AG04449 (cell line): ENCODE data around the gene SETD2.
A peak's percentile ranks its signal among the peaks of the same experiment; 100 is the strongest.

Source experiments
- CTCF ChIA-PET: fragments of 350-600 bp; formaldehyde crosslinking; extraction: SDS; loops from one replicate; lab custom pipeline; 2021; ENCODE audit warnings: antibody characterized with exemption; lab: Yijun Ruan, JAX
- POLR2A ChIA-PET: fragments of 400-600, 350-600 bp; formaldehyde crosslinking; extraction: SDS; loops from one replicate; lab custom pipeline; 2020; ENCODE audit warnings: antibody characterized with exemption, inconsistent platforms; lab: Yijun Ruan, JAX
- DNase-seq: peaks from one replicate; pipeline ENCODE4 v3.0.0-alpha.2; 2010; ENCODE audit warnings: low read depth, low spot score
- H3K4me3 ChIP-seq: 2 replicates; pipeline ENCODE4 v1.5.1; 2011; ENCODE audit warnings: low read depth, mild to moderate bottlenecking, control low read depth, low read length
- CTCF ChIP-seq: IDR thresholded peaks from one replicate; pipeline ENCODE4 v1.5.1; 2011; ENCODE audit warnings: mild to moderate bottlenecking, moderate library complexity, low read length, control low read depth, inconsistent platforms; ENCODE audit not compliant: insufficient read depth; ENCODE audit errors: missing control alignments

Gene SETD2

GRCh38 chr3:47092090-47092489 lies 71.8 kb downstream of the SETD2 start:
- ChIA-PET CTCF (no interaction called here), POLR2A (no interaction called here)
- TF ChIP-seq CTCF, result no peak
- H3K4me3 ChIP-seq, result no peak overlapping the region
- no peak for DNase-seq

- ChIA-PET CTCF (no interaction called here), POLR2A (no interaction called here)
- no peak for DNase-seq
- no peak overlapping the region for H3K4me3 ChIP-seq
- TF ChIP-seq CTCF, result no peak
Observed at GRCh38 chr3:47089630-47090029, 74.3 kb downstream of the SETD2 start.

- ChIA-PET CTCF (interaction anchor here (1.5 to 1.9 kb wide), 2 partner anchors 12 to 41 kb away, joined by 3 to 5 read pairs; no protein-coding TSS in a partner anchor), POLR2A (no interaction called here)
- no peak for DNase-seq
- no peak for TF ChIP-seq CTCF
- no peak overlapping the region for H3K4me3 ChIP-seq
Observed at GRCh38 chr3:47086071-47086470, 77.8 kb downstream of the SETD2 start.

- TF ChIP-seq CTCF, result no peak
- H3K4me3 ChIP-seq, result no peak overlapping the region
- ChIA-PET POLR2A (no interaction called here), CTCF (no interaction called here)
- DNase-seq, result no peak
Observed at GRCh38 chr3:47083786-47084185, 80.1 kb downstream of the SETD2 start.

- TF ChIP-seq CTCF, result no peak
- ChIA-PET POLR2A (no interaction called here), CTCF (interaction anchor here (0.8 to 2.0 kb wide), 3 partner anchors 11 to 244 kb away, joined by 3 to 5 read pairs (median 5); no protein-coding TSS in a partner anchor)
- H3K4me3 ChIP-seq, result no peak overlapping the region
- peak; percentile 12 for DNase-seq
Observed at GRCh38 chr3:47082519-47082918, 81.4 kb downstream of the SETD2 start.

- ChIA-PET POLR2A (no interaction called here), CTCF (interaction anchor here (1.4 to 1.5 kb wide), 2 partner anchors 17 to 244 kb away, joined by 3 read pairs; no protein-coding TSS in a partner anchor)
- no peak for TF ChIP-seq CTCF
- no peak overlapping the region for H3K4me3 ChIP-seq
- no peak for DNase-seq
Observed at GRCh38 chr3:47079432-47079831, 84.5 kb downstream of the SETD2 start.
